Nephron (organoid): Measurements from ENCODE around the gene PKN3.

Experiments used
- H3K27ac Mint-ChIP-seq, 3 experiments: 2 replicates each; pipeline ENCODE4 v1.8.0; 2020; ENCODE audit warnings: mixed read lengths in 3 of 3, mild to moderate bottlenecking in 2 of 3, moderate library complexity in 1 of 3
- H3K27me3 Mint-ChIP-seq: 2 replicates; pipeline ENCODE4 v1.8.0; 2021; ENCODE audit warnings: low read depth, mild to moderate bottlenecking, moderate library complexity, mixed read lengths
- H3K36me3 Mint-ChIP-seq: 2 replicates; pipeline ENCODE4 v1.8.0; 2020; ENCODE audit warnings: low read depth, mixed read lengths
- H3K4me1 Mint-ChIP-seq: 2 replicates; pipeline ENCODE4 v1.8.0; 2020; ENCODE audit warnings: mixed read lengths
- H3K4me3 Mint-ChIP-seq, 3 experiments: 2 replicates each; pipeline ENCODE4 v1.8.0; 2020; ENCODE audit warnings: mild to moderate bottlenecking in 3 of 3, mixed read lengths in 3 of 3, moderate library complexity in 2 of 3
- H3K9me3 Mint-ChIP-seq: 2 replicates; pipeline ENCODE4 v1.8.0; 2020; ENCODE audit warnings: mixed read lengths
- TF ChIP-seq, protein P1 (sequence below), 3 experiments: fragments of 200-600 bp; sonication (generic); IDR thresholded peaks; one replicate each; pipeline ENCODE4 v1.5.0; 2021; ENCODE audit warnings: antibody characterized with exemption in 3 of 3; ENCODE audit not compliant: unreplicated experiment in 3 of 3

The PKN3 gene

DNA sequence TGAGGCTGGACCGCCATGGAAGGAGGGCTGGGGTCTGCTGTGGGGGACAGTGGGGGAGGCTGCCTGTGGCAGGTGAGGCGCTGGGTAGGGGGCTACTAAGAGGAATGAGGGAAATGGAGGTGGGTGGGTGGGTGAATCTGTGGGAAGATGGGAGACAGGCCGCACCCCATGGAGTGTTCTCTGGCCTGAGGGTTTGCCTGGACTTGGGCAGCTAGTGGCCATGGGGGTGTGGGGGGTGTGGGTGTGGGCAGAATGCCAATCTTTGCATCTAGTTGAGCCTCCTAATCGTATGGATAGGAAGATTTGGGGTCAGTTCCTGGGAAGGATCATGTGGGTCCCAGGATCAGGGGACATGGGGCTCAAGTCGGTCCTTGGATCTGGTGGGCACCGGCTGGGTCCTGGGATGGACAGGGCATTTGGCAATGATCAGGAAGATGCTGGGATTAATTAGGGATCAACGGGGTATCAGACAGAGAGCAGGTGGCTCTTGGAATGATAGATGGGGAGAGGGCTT lies 21.1 kb downstream of the PKN3 start:
- Mint-ChIP-seq H3K27me3 (peaks cover 4% of the 10 kb centered on the region), H3K9me3 (no peaks in the 10 kb centered on the region), H3K4me1 (peaks cover 21% of the 10 kb centered on the region), H3K4me3 (peak overlapping the region; percentile 87 to 93 (median 90)), H3K36me3 (no peaks in the 10 kb centered on the region), H3K27ac (peak overlapping the region in 1 of 3 experiments; percentile 23)
- TF ChIP-seq, protein P1, sequence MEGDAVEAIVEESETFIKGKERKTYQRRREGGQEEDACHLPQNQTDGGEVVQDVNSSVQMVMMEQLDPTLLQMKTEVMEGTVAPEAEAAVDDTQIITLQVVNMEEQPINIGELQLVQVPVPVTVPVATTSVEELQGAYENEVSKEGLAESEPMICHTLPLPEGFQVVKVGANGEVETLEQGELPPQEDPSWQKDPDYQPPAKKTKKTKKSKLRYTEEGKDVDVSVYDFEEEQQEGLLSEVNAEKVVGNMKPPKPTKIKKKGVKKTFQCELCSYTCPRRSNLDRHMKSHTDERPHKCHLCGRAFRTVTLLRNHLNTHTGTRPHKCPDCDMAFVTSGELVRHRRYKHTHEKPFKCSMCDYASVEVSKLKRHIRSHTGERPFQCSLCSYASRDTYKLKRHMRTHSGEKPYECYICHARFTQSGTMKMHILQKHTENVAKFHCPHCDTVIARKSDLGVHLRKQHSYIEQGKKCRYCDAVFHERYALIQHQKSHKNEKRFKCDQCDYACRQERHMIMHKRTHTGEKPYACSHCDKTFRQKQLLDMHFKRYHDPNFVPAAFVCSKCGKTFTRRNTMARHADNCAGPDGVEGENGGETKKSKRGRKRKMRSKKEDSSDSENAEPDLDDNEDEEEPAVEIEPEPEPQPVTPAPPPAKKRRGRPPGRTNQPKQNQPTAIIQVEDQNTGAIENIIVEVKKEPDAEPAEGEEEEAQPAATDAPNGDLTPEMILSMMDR (IDR thresholded peaks at IDR 0.05; ENCODE audit: unreplicated experiment in 3 of 3) = no peak

DNA sequence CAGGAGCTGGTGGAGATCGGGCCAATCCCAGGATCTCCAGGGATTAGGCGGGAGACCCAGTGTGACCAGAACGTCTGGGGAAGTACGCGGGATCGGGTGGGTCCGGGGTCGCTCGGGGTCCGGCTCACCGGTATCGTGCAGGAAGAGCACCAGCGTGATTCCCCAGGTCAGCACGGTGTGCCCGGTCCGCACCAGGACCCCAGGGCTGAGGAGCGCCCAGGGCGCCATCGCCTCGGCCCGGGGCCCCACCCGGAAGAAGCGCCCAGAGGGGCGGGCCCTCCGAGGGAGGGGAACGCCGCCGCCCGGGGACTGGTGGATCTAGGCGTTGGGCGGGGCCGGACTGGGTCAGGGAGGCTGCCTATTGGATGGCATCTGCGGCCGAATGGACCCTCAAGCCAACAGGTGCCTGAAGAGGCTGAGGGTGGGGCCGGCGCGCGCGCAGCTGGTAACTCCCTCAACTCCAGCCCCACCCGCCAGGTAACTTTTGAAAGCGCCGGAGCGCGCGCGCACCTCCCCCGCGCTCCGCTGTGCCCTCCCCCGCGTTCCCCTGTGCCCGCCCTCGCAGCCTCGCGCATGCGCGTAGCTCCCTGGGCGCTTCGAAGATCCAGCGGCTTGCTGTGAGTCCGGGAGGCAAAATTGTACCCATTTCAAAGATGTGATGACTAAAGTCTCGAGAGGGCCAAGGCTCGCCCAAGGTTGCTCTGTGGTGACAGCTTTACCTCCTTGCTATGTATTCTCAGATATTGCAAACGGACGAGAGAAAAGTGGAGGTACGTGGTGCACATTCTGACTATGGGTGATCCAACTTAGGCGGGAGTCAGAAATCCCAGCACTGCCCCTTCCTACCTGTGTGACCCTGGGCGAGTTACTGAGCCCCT lies 21.8 kb downstream of the PKN3 start, which contains the start of gene ZDHHC12:
Gene ZDHHC12 (minus strand): TSS at position 262 of the 878 bp plus-strand sequence. CDS start 34 bp downstream, at position 228.
- Mint-ChIP-seq H3K4me1 (peaks cover 21% of the 10 kb centered on the region), H3K4me3 (peak within 1 kb of the TSS; percentile 87 to 93 (median 90)), H3K9me3 (no peaks in the 10 kb centered on the region), H3K27ac (peak within 1 kb of the TSS; percentile 19 to 33 (median 25)), H3K27me3 (peaks cover 4% of the 10 kb centered on the region), H3K36me3 (no peaks in the 10 kb centered on the region)
- TF ChIP-seq, protein P1 (IDR thresholded peaks at IDR 0.05; ENCODE audit: unreplicated experiment in 3 of 3) = no peak

DNA sequence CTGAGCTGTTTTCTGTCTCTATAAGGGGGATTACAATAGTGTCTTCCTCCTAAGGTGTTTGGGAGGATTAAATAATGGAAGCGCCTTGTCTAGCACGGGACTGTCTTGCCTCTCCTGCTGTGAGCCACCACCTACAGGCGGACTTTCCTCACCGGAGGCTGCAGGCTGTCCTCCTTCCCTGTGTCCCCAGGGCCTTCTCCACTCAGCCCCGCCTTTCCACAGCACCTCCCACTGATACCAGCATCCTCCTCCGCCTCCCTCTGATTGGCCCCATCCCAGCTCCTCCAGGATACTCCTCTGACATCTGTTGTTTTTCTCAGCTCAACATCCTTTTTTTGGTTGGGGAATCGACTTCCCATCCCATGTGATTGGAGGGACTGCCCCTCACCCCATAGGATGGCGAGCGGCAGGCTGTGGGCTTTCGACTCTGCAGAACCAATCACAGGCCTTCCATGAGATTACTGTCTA lies 22.5 kb downstream of the PKN3 start:
- Mint-ChIP-seq H3K4me1 (peaks cover 21% of the 10 kb centered on the region), H3K9me3 (no peaks in the 10 kb centered on the region), H3K27ac (peak overlapping the region in 2 of 3 experiments; percentile 25 to 33), H3K27me3 (peaks cover 4% of the 10 kb centered on the region), H3K36me3 (no peaks in the 10 kb centered on the region), H3K4me3 (peak overlapping the region; percentile 79 to 87 (median 83))
- TF ChIP-seq, protein P1 (IDR thresholded peaks at IDR 0.05; ENCODE audit: unreplicated experiment in 3 of 3) = no peak

DNA sequence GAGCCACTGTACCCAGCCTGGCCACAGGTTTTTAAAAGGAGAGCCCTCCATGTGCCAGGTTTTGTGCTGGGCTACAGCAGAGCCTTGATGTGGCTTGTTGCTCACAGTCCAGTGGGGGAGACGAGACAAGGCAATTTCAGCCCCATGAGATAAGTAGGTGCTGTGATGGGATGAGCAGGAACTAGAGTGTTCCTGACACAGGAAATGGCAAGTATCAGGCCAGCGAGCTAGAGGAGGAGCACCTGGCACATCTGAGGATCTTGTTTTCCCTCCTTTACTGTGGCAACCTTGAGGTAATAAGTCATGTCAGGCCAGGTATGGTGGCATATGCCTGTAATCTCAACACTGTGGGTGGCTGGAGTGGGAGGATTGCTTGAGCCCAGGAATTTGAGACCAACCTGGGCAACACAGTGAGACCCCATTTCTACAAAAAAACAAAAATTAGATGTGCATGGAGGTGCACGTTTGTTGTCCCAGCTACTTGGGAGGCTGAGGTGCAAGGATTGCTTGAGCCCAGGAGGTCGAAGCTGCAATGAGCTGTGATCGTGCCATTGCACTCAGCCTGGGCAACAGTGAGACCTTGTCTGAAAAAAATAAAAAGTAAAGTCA lies 25.4 kb downstream of the PKN3 start:
- peaks cover 3% of the 10 kb centered on the region for H3K36me3 Mint-ChIP-seq
- no peak overlapping the region for H3K27ac Mint-ChIP-seq
- H3K9me3 Mint-ChIP-seq = no peaks in the 10 kb centered on the region
- no peaks in the 10 kb centered on the region for H3K27me3 Mint-ChIP-seq
- TF ChIP-seq, protein P1 (IDR thresholded peaks at IDR 0.05; ENCODE audit: unreplicated experiment in 3 of 3) = no peak
- no peak overlapping the region for H3K4me3 Mint-ChIP-seq
- peaks cover 17% of the 10 kb centered on the region for H3K4me1 Mint-ChIP-seq

DNA sequence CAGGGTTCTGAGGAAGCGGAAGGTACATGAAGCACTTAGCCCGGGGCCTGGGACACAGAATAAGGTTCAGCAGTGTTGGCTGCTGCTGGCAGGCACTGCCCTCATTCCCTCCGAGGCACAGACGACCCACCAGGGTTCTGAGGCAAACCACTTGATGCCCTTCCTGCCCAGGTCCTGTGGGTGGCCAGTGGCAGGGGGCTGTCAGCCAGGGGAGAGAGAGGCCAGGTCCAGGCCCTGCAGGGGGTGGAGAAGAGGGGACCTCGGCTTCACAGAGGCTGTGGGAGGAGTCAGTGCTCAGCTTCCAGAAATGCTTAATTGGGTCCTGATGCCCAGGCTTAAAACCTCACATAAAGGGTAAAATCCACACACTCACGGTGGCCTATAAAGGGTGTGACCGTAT lies 26.0 kb downstream of the PKN3 start:
- no peaks in the 10 kb centered on the region for H3K27me3 Mint-ChIP-seq
- H3K36me3 Mint-ChIP-seq = peaks cover 8% of the 10 kb centered on the region
- peaks cover 19% of the 10 kb centered on the region for H3K4me1 Mint-ChIP-seq
- no peak overlapping the region for H3K4me3 Mint-ChIP-seq
- TF ChIP-seq, protein P1 (IDR thresholded peaks at IDR 0.05; ENCODE audit: unreplicated experiment in 3 of 3) = no peak
- no peak overlapping the region for H3K27ac Mint-ChIP-seq
- H3K9me3 Mint-ChIP-seq = no peaks in the 10 kb centered on the region
